Breast epithelium (tissue), 3 donors: ENCODE results near the gene FUT4.

Experiments used
- POLR2A ChIP-seq: fragments of 450-650 bp; IDR thresholded peaks from one replicate; pipeline ENCODE4 v1.6.1; 2016; ENCODE audit warnings: antibody characterized with exemption, mild to moderate bottlenecking, moderate library complexity
- POLR2AphosphoS5 ChIP-seq, 3 donors: sonication (generic); formaldehyde crosslinking; IDR thresholded peaks; one replicate each; pipeline ENCODE4 v1.6.1; 2017; ENCODE audit warnings: antibody characterized with exemption in 3 of 3
- TF ChIP-seq, protein P1 (sequence below), 3 donors: fragments of 450-650 bp; IDR thresholded peaks; one replicate each; pipeline ENCODE4 v1.5.1; 2016 to 2017; ENCODE audit warnings: antibody characterized with exemption in 3 of 3, mild to moderate bottlenecking in 3 of 3, moderate library complexity in 3 of 3

DNA sequence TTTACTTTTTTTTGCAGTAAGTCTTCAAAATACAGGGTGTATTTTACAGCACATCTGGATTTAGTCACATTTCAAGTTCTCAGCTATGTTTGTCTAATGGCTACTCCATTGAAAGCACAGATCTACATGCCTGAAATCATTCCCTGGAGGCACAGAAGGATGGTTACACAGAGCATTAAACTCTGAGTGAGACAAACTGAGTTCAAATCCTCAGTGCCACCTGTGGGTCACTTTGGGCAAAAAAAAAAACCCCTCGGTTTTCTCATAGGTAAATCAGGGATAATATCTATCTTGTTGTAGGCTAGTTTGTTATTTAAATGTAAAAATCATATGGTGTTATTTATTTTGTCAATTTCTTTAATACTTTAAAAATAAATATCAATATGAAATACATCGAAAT, 42.2 kb upstream of the FUT4 start:
- TF ChIP-seq, protein P1, sequence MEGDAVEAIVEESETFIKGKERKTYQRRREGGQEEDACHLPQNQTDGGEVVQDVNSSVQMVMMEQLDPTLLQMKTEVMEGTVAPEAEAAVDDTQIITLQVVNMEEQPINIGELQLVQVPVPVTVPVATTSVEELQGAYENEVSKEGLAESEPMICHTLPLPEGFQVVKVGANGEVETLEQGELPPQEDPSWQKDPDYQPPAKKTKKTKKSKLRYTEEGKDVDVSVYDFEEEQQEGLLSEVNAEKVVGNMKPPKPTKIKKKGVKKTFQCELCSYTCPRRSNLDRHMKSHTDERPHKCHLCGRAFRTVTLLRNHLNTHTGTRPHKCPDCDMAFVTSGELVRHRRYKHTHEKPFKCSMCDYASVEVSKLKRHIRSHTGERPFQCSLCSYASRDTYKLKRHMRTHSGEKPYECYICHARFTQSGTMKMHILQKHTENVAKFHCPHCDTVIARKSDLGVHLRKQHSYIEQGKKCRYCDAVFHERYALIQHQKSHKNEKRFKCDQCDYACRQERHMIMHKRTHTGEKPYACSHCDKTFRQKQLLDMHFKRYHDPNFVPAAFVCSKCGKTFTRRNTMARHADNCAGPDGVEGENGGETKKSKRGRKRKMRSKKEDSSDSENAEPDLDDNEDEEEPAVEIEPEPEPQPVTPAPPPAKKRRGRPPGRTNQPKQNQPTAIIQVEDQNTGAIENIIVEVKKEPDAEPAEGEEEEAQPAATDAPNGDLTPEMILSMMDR (IDR thresholded peaks at IDR 0.05), result no peak
- TF ChIP-seq POLR2AphosphoS5 (IDR thresholded peaks at IDR 0.05) (no peak), POLR2A (no peak)
